PC-9 (cell line): Measurements from ENCODE around the gene LARGE2. TPM values are rescaled to one million over a fixed set of nuclear protein-coding genes. Genes with fewer than 3 reads are reported as not detected.

Experiments
- BruUV-seq: library from RNA; stranded (reverse); fragments of 400-500 nt; replicated peaks from 2 replicates; lab custom pipeline; 2021; lab: Mats Ljungman, UMichigan
- CTCF ChIA-PET: fragments of 300-600 bp; sonication (Branson Sonifier 250); formaldehyde crosslinking; loops from one replicate; lab custom pipeline; 2022; ENCODE audit warnings: antibody characterized with exemption; lab: Charles Lee
- POLR2A ChIA-PET: fragments of 300-600 bp; sonication (Branson Sonifier 250); formaldehyde crosslinking; loops from one replicate; lab custom pipeline; 2022; ENCODE audit warnings: antibody characterized with exemption; ENCODE audit not compliant: unreplicated experiment; lab: Charles Lee
- DNase-seq, 2 experiments: peaks; one replicate each; pipeline versions ENCODE4 v3.0.0 to v3.0.0-alpha.2; 2015 to 2022; ENCODE audit warnings: mixed read lengths in 1 of 2
- H2AFZ ChIP-seq: fragments of 200-600 bp; sonication (generic); 2 replicates; pipeline ENCODE4 v1.8.1; 2017; ENCODE audit warnings: antibody characterized with exemption
- H3F3A ChIP-seq: fragments of 200-600 bp; sonication (generic); 2 replicates; pipeline ENCODE4 v1.8.1; 2017; ENCODE audit warnings: antibody characterized with exemption, mild to moderate bottlenecking, low read depth; ENCODE audit not compliant: insufficient read depth
- H3K27ac ChIP-seq: fragments of 200-600 bp; sonication (generic); 2 replicates; pipeline ENCODE4 v1.6.1; 2016; ENCODE audit warnings: mixed run types
- H3K27me3 ChIP-seq: fragments of 200-600 bp; sonication (generic); 2 replicates; pipeline ENCODE4 v1.6.1; 2016; ENCODE audit warnings: low read depth, mixed run types; ENCODE audit not compliant: insufficient read depth
- H3K36me3 ChIP-seq: fragments of 200-600 bp; sonication (generic); 2 replicates; pipeline ENCODE4 v1.6.1; 2016; ENCODE audit warnings: low read depth, mixed run types
- H3K4me1 ChIP-seq: fragments of 200-600 bp; sonication (generic); replicated peaks from 2 replicates; pipeline ENCODE4 v1.6.1; 2016; ENCODE audit warnings: mixed run types; ENCODE audit not compliant: insufficient read depth
- H3K4me2 ChIP-seq: fragments of 200-600 bp; sonication (generic); 2 replicates; pipeline ENCODE4 v1.6.1; 2017; ENCODE audit warnings: mixed run types
- H3K4me3 ChIP-seq: fragments of 200-600 bp; sonication (generic); 2 replicates; pipeline ENCODE4 v1.6.1; 2016; ENCODE audit warnings: mixed run types
- H3K79me2 ChIP-seq: fragments of 200-600 bp; sonication (generic); 2 replicates; pipeline ENCODE4 v1.6.1; 2017; ENCODE audit warnings: low read depth, mixed run types
- H3K9me2 ChIP-seq: fragments of 200-600 bp; sonication (generic); 2 replicates; pipeline ENCODE4 v1.8.1; 2017; ENCODE audit warnings: mild to moderate bottlenecking; ENCODE audit not compliant: insufficient read depth
- H3K9me3 ChIP-seq: fragments of 200-600 bp; sonication (generic); 2 replicates; pipeline ENCODE4 v1.8.1; 2016; ENCODE audit warnings: low read depth; ENCODE audit not compliant: insufficient read depth
- H4K20me1 ChIP-seq: fragments of 200-600 bp; sonication (generic); 2 replicates; pipeline ENCODE4 v1.8.1; 2017; ENCODE audit not compliant: insufficient read depth
- CTCF ChIP-seq: fragments of 200-600 bp; sonication (generic); conservative IDR thresholded peaks from 2 replicates; pipeline ENCODE4 v1.6.1; 2017; ENCODE audit warnings: mixed run types, antibody characterized with exemption, mild to moderate bottlenecking, moderate library complexity
- EZH2 ChIP-seq: fragments of 200-600 bp; sonication (generic); IDR thresholded peaks from 2 replicates; pipeline ENCODE4 v1.8.0; 2017; ENCODE audit warnings: antibody characterized with exemption, low read depth
- intact Hi-C: fragments of 100-400 bp; cut with micrococcal nuclease; formaldehyde crosslinking; loops from one replicate; pipeline ENCODE4 v1.10.0; 2022; ENCODE audit not compliant: unreplicated experiment
- total RNA-seq: library from RNA; stranded (reverse); gene quantifications from 2 replicates; pipeline ENCODE4 v1.2.3, GENCODE V29; 2021

The LARGE2 gene
- total RNA-seq, 1 experiment from 2014 or later: 2.6 TPM

GRCh38 chr11:45909594-45910475 is 12.6 kb upstream of the LARGE2 start:
- H3K36me3 ChIP-seq: 0 out of 2 replicates have a peak, but pooled peaks cover 4% of the 10 kb centered on the region
- H3K27ac ChIP-seq: no peak overlapping the region
- no peak overlapping the region for H2AFZ ChIP-seq
- no peak overlapping the region for H3K4me3 ChIP-seq
- no peak overlapping the region for H3K4me2 ChIP-seq
- intact Hi-C loops: no loop called here
- H4K20me1 ChIP-seq: no peaks in the 10 kb centered on the region
- H3F3A ChIP-seq: peaks cover 7% of the 10 kb centered on the region; the same call in 1 of the 2 replicates
- no peaks in the 10 kb centered on the region for H3K27me3 ChIP-seq
- no peak for TF ChIP-seq CTCF
- no peak for TF ChIP-seq EZH2
- H3K9me3 ChIP-seq: no peaks in the 10 kb centered on the region
- H3K9me2 ChIP-seq: no peaks in the 10 kb centered on the region
- ChIA-PET CTCF (no interaction called here), POLR2A (no interaction called here)
- H3K79me2 ChIP-seq: no peaks in the 10 kb centered on the region
- H3K4me1 ChIP-seq: no peaks in the 10 kb centered on the region
- DNase-seq: no peak
- BruUV-seq: no TSS peak

DNA sequence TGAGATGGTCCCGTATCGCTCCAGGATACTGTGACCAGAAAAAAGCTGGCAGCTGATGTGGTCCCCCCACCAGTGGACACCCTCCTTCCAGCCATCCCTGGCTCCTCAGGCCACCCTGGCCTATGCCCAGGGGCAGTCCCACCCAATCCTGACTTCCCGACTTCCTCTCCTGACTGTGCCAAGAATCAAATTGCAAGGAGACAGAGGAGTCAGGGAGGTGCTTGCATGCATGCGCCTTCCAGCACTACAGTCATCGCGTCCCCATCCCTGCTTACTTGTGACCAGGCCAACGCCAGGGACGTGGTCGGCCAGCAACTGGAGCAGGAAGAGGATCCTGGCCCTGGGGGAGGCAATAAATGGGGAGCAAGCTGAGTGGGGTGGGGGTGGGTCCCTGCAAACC is 11.8 kb upstream of the LARGE2 start:
- ChIA-PET POLR2A (no interaction called here), CTCF (no interaction called here)
- no peaks in the 10 kb centered on the region for H3K79me2 ChIP-seq
- TF ChIP-seq EZH2: no peak
- no peak for TF ChIP-seq CTCF
- H3K4me3 ChIP-seq: no peak overlapping the region
- no peak overlapping the region for H2AFZ ChIP-seq
- H3K9me2 ChIP-seq: no peaks in the 10 kb centered on the region
- H3K36me3 ChIP-seq: 0 out of 2 replicates have a peak, but pooled peaks cover 8% of the 10 kb centered on the region
- H3K4me1 ChIP-seq: no peaks in the 10 kb centered on the region
- intact Hi-C loops: no loop called here
- no peak for DNase-seq
- H3K27me3 ChIP-seq: no peaks in the 10 kb centered on the region
- BruUV-seq: no TSS peak
- no peak overlapping the region for H3K4me2 ChIP-seq
- no peak overlapping the region for H3K27ac ChIP-seq
- no peaks in the 10 kb centered on the region for H3K9me3 ChIP-seq
- H3F3A ChIP-seq: peaks cover 7% of the 10 kb centered on the region; the same call in 1 of the 2 replicates
- no peaks in the 10 kb centered on the region for H4K20me1 ChIP-seq

- Histone ChIP-seq H3K36me3 (0 out of 2 replicates have a peak, but pooled peaks cover 8% of the 10 kb centered on the region), H3F3A (peaks cover 4% of the 10 kb centered on the region; the same call in 1 of the 2 replicates), H3K4me3 (no peak overlapping the region), H3K79me2 (peaks cover 18% of the 10 kb centered on the region), H3K4me1 (peaks cover 9% of the 10 kb centered on the region; the same call in 1 of the 2 replicates), H2AFZ (no peak overlapping the region), H3K27ac (no peak overlapping the region), H3K9me3 (no peaks in the 10 kb centered on the region), H3K27me3 (no peaks in the 10 kb centered on the region), H3K9me2 (no peaks in the 10 kb centered on the region), H3K4me2 (no peak overlapping the region), H4K20me1 (no peaks in the 10 kb centered on the region)
- BruUV-seq: no TSS peak
- POLR2A ChIA-PET: no interaction called here
- TF ChIP-seq CTCF (no peak), EZH2 (no peak)
- intact Hi-C loops: no loop called here
- CTCF ChIA-PET: no interaction called here
- no peak for DNase-seq
These were observed 8.9 kb upstream of the LARGE2 start for GRCh38 chr11:45913514-45913913.
